Non-pigmented ciliary epithelial cell (primary cell): ENCODE data around the gene RNF222.
"Not testable (repeated sequence)": the region's sequence is repeated elsewhere in the genome, so short reads cannot be mapped to it uniquely, and the experiment has no call there.

ENCODE experiments used
- DNase-seq: peaks from one replicate; pipeline ENCODE4 v3.0.0-alpha.2; 2010; ENCODE audit warnings: low read depth

Gene RNF222

GRCh38 chr17:8410883-8411238, 13.2 kb upstream of the RNF222 start:
- no peak for DNase-seq

GRCh38 chr17:8409966-8410882, 12.6 kb upstream of the RNF222 start:
- DNase-seq, result peak; percentile 32

- DNase-seq, result no peak
Observed at GRCh38 chr17:8408371-8408770, 10.7 kb upstream of the RNF222 start.

- DNase-seq, result no peak
Observed at GRCh38 chr17:8406174-8406573, 8.5 kb upstream of the RNF222 start.

GRCh38 chr17:8405499-8406016, 7.9 kb upstream of the RNF222 start:
- no peak for DNase-seq

GRCh38 chr17:8402921-8403536, 5.4 kb upstream of the RNF222 start:
- DNase-seq, result no peak

- no peak for DNase-seq
Observed at GRCh38 chr17:8401107-8401506, 3.5 kb upstream of the RNF222 start.

- DNase-seq, result no peak
Observed at GRCh38 chr17:8398980-8399379, 1.4 kb upstream of the RNF222 start.

GRCh38 chr17:8394497-8394896, 3.1 kb downstream of the RNF222 start:
- not testable (repeated sequence) for DNase-seq

GRCh38 chr17:8393470-8394231, 4.0 kb downstream of the RNF222 start:
- DNase-seq, result no peak

GRCh38 chr17:8392674-8393469, 4.8 kb downstream of the RNF222 start:
- no peak for DNase-seq

- DNase-seq, result no peak
Observed at GRCh38 chr17:8392274-8392673, 5.4 kb downstream of the RNF222 start.

- DNase-seq, result no peak
Observed at GRCh38 chr17:8391711-8392110, 5.9 kb downstream of the RNF222 start.

- DNase-seq, result no peak
Observed at GRCh38 chr17:8387914-8388651, 9.5 kb downstream of the RNF222 start.

- no peak for DNase-seq
Observed at GRCh38 chr17:8386841-8387240, 10.8 kb downstream of the RNF222 start.

GRCh38 chr17:8384801-8385378, 12.7 kb downstream of the RNF222 start:
- DNase-seq, result peak; percentile 77

GRCh38 chr17:8383143-8383822, 14.3 kb downstream of the RNF222 start, which contains the start of gene RPL26:
Gene RPL26, minus strand, starts transcription at chr17:8383193. Its CDS starts 883 bp downstream, at chr17:8382310.
- DNase-seq, result peak; percentile 92

- no peak for DNase-seq
Observed at GRCh38 chr17:8382880-8383142, 14.8 kb downstream of the RNF222 start.

GRCh38 chr17:8382052-8382879, 15.4 kb downstream of the RNF222 start:
- DNase-seq, result no peak
